NT2/D1 (cell line): ENCODE measurements around the gene TRAF4.

Source experiments
- DNase-seq: peaks from one replicate; pipeline ENCODE4 v3.0.0-alpha.2; 2011; ENCODE audit warnings: low read depth, low spot score
- H3K27me3 ChIP-seq: 2 replicates; pipeline ENCODE4 v1.6.0; 2011; ENCODE audit warnings: mild to moderate bottlenecking; ENCODE audit not compliant: insufficient read length, insufficient read depth
- H3K36me3 ChIP-seq: 2 replicates; pipeline ENCODE4 v1.6.1; 2011; ENCODE audit warnings: mild to moderate bottlenecking, low read length, mixed read lengths; ENCODE audit not compliant: insufficient read depth, insufficient read length
- H3K4me1 ChIP-seq: 2 replicates; pipeline ENCODE4 v1.5.1; 2011; ENCODE audit not compliant: insufficient read depth, insufficient read length
- H3K4me3 ChIP-seq: 2 replicates; pipeline ENCODE4 v1.5.1; 2011; ENCODE audit warnings: low read depth; ENCODE audit not compliant: insufficient read length
- H3K9ac ChIP-seq: 2 replicates; pipeline ENCODE4 v1.6.0; 2011; ENCODE audit warnings: low read depth; ENCODE audit not compliant: insufficient read length
- H3K9me3 ChIP-seq: 2 replicates; pipeline ENCODE4 v1.5.1; 2011; ENCODE audit warnings: mild to moderate bottlenecking, low read length; ENCODE audit not compliant: insufficient read depth
- SUZ12 ChIP-seq: IDR thresholded peaks from 2 replicates; pipeline ENCODE4 v1.6.1; 2011; ENCODE audit not compliant: insufficient read length, insufficient read depth; ENCODE audit errors: extremely low read depth
- YY1 ChIP-seq: IDR thresholded peaks from 2 replicates; pipeline ENCODE4 v1.6.1; 2011; ENCODE audit not compliant: insufficient read length, insufficient read depth
- ZNF274 ChIP-seq: IDR thresholded peaks from 2 replicates; pipeline ENCODE4 v1.6.1; 2011; ENCODE audit warnings: mild to moderate bottlenecking, low read depth, low read length

TRAF4 gene

GRCh38 chr17:28796062-28796461 lies 52.3 kb downstream of the TRAF4 start:
- TF ChIP-seq ZNF274 (no peak), YY1 (no peak), SUZ12 (no peak)
- Histone ChIP-seq H3K4me3 (no peak overlapping the region), H3K27me3 (no peaks in the 10 kb centered on the region), H3K9ac (no peak overlapping the region), H3K36me3 (peaks cover 3% of the 10 kb centered on the region), H3K9me3 (no peaks in the 10 kb centered on the region), H3K4me1 (no peaks in the 10 kb centered on the region)
- no peak for DNase-seq
